NCI-H2196 (cell line): Measurements from ENCODE around the gene FGFBP2.

Experiments used
- DNase-seq: peaks from one replicate; lab custom pipeline; 2025; ENCODE audit not compliant: unreplicated experiment; lab: John Stamatoyannopoulos, UW

FGFBP2 gene

GRCh38 chr4:15963001-15963451 lies at the start of gene FGFBP2:
Gene FGFBP2 (minus strand): TSS chr4:15963175. CDS start chr4:15963129, 46 bp downstream.
- DNase-seq = peak; percentile 28

GRCh38 chr4:16011173-16011572 lies 48.2 kb upstream of the FGFBP2 start:
- no peak for DNase-seq

GRCh38 chr4:16009153-16009552 lies 46.2 kb upstream of the FGFBP2 start:
- DNase-seq = no peak

GRCh38 chr4:16007471-16008095 lies 44.6 kb upstream of the FGFBP2 start:
- DNase-seq = no peak

- DNase-seq = no peak
These were observed 43.9 kb upstream of the FGFBP2 start for GRCh38 chr4:16006771-16007446.

- DNase-seq = no peak
These were observed 42.7 kb upstream of the FGFBP2 start for GRCh38 chr4:16005676-16006075.

- peak; percentile 76 for DNase-seq
These were observed 38.5 kb upstream of the FGFBP2 start for GRCh38 chr4:16001484-16001858.

GRCh38 chr4:16000708-16001483 lies 37.9 kb upstream of the FGFBP2 start:
- no peak for DNase-seq

GRCh38 chr4:15996773-15997172 lies 33.8 kb upstream of the FGFBP2 start:
- no peak for DNase-seq

- no peak for DNase-seq
These were observed 32.9 kb upstream of the FGFBP2 start for GRCh38 chr4:15995826-15996225.

GRCh38 chr4:15992167-15992485 lies 29.2 kb upstream of the FGFBP2 start:
- no peak for DNase-seq

- DNase-seq = no peak
These were observed 27.8 kb upstream of the FGFBP2 start for GRCh38 chr4:15990570-15991285.

GRCh38 chr4:15989424-15989823 lies 26.4 kb upstream of the FGFBP2 start:
- peak; percentile 1 for DNase-seq

GRCh38 chr4:15988222-15988621 lies 25.2 kb upstream of the FGFBP2 start:
- DNase-seq = no peak

- no peak for DNase-seq
These were observed 23.9 kb upstream of the FGFBP2 start for GRCh38 chr4:15986907-15987306.

GRCh38 chr4:15983610-15984009 lies 20.6 kb upstream of the FGFBP2 start:
- DNase-seq = no peak

- no peak for DNase-seq
These were observed 20.0 kb upstream of the FGFBP2 start for GRCh38 chr4:15982842-15983524.

GRCh38 chr4:15976456-15977447 lies 13.8 kb upstream of the FGFBP2 start:
- no peak for DNase-seq

GRCh38 chr4:15971068-15971801 lies 8.3 kb upstream of the FGFBP2 start:
- DNase-seq = no peak
